IPS-NIHi7 (cell line): ENCODE measurements around the gene TREH.

Source experiments
- DNase-seq: peaks from one replicate; pipeline ENCODE4 v3.0.0; 2012; ENCODE audit warnings: mixed read lengths; ENCODE audit errors: extremely low spot score

Gene TREH

GRCh38 chr11:118666371-118666770 is 13.1 kb downstream of the TREH start:
- DNase-seq: no peak

DNA sequence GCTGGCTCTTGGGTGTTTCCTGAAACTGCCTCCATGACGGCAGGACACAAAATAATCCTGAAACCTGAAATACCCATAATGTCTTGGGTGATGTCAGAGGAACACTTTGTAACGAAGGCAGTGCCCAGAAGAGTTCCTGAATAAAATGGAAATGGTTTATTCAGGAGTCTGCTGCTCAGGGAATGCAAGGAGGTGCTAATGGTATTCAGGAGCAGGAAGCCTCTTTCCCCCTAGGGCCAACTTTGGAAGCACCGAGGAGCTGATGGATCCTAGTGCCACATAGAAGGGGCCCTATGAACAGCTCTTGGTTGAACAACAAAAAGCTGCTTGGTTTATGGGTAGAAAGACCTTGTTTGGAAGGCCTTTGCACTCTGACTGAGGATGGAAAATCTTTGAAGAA is 15.5 kb downstream of the TREH start:
- DNase-seq: no peak

DNA sequence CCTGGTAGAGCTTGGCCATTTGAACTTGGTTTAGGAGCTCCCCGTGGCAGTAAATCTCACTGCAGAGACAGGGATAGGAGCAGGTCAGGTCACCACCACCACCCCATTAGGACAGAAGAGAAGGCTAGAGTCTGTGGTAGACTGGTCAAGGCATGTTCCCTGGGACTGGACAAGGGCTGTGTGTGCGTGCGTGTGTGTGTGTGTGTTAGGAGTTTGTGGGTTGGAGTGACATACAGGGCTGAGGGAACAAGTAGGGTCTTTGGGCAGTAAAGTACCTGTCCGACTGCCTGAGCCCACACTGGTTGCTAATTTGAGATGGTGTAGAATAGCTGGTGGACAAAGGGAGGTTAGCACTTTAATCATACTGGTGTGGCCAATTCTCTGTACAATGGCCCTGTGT is 16.1 kb downstream of the TREH start:
- no peak for DNase-seq

GRCh38 chr11:118662401-118663271 is 16.8 kb downstream of the TREH start:
- DNase-seq: no peak

DNA sequence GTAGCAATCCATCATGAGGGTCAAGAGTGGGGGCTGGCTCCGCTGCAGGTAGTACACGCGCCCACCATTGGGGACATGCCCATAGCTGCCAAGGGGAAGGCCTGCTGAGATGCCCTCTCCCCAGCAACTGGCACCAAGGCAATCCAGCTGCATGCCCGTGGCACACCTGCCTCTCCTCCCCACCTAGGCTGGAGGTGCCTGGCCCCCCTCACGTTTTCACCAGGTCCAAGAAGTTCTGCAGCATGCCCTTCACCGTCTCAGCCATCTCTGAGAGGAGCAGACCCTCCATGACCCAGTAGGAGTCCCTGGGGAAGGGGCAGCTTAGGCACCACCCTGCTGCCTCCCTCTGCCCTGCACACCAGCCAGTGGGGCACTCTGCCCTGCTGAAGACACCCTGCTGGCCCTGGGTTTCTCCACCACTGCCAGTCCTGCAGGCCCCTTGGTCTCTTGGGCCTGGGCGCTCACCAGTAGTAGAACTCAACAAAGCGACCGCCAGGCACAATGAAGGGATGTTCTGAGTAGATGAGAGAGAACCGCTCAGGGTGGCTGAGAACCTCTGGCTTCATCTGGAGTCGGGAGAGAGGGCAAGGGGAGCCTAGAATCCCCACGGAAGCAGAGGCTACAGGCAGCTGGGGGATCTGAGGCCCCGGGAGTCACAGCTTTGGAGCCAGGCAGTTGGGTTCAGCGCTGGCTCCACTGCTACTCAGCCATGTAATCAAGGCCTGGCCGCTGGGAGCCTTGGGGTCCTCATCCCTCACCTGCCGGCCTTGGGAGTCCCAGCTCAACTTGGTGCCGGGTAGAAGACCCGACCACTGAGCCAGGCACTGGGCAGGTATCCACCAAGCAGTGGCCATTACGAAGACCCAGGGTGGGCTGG is 17.8 kb downstream of the TREH start:
- no peak for DNase-seq

DNA sequence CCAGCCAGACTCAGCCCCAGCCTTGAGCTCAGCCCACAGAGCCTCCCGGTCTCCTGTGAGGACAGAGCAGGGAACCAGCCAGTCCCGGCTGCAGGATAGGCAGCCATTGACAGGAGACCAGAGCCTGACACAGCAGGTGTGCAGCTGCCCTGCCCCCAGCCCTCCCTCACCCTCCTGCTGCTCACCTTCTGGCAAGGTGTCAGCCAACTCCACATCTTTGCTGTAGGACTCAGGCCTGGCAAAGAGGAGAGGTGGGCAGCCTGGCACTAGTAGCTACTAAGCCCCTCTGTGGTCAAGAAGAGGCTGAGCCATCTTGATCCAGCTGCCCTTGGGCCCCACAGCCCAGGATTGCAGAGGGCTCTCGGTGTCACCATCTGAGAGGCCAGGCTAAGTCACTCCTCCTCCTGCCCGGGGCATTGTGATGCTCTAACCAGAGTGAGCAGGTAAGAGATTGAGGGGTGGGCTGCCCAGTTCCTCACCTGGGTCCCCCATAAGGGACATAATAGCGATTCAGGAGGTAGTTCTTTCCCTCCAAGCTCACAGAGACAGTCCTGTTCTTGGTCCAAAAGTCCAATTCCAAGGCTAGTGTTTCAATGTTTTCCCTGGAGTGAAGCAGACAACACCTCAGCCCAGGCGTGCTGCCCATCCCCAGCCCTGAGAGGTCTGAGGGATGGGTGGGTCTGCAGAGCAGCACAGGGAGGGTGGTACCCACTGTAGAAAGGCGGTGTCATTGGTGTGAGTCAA is 18.6 kb downstream of the TREH start:
- no peak for DNase-seq

GRCh38 chr11:118659953-118660680 is 19.3 kb downstream of the TREH start:
- DNase-seq: no peak

DNA sequence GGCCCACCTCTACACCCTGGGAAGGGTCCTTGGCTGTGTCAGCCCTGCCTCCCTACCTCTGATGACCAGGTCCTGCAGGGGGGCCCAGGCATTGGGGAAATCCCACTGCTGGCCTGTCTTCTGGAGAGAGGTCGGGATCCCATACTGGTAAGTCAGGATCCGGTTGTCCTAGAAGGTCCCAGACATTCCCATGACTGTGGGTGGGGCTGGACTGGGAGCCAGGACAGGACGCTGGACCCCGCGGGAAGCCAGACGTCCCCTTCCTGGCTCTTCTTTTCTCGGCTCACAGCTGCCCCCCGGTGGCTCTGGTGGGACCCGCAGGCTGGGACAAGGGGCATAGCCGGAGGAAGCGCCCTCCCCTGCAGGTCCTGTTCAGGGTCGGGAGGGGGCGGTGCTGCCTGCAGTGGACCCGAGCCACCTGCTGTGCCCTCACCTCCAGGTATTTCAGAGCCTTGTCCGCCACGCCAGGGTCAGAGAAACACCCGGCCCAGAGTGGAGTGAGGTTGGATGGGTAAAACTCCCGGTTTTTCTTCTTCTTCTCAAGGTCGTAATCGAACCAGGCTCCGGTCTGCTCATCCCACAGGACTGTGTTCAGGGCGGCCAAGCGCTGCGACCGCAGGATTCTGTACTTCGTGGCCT is 20.0 kb downstream of the TREH start:
- peak; percentile 99 for DNase-seq

- peak; percentile 33 for DNase-seq
Measured at GRCh38 chr11:118658429-118659313, 20.8 kb downstream of the TREH start.

GRCh38 chr11:118657709-118658428 is 21.6 kb downstream of the TREH start:
- DNase-seq: no peak

- DNase-seq: no peak
Measured at GRCh38 chr11:118657238-118657637, 22.2 kb downstream of the TREH start.

DNA sequence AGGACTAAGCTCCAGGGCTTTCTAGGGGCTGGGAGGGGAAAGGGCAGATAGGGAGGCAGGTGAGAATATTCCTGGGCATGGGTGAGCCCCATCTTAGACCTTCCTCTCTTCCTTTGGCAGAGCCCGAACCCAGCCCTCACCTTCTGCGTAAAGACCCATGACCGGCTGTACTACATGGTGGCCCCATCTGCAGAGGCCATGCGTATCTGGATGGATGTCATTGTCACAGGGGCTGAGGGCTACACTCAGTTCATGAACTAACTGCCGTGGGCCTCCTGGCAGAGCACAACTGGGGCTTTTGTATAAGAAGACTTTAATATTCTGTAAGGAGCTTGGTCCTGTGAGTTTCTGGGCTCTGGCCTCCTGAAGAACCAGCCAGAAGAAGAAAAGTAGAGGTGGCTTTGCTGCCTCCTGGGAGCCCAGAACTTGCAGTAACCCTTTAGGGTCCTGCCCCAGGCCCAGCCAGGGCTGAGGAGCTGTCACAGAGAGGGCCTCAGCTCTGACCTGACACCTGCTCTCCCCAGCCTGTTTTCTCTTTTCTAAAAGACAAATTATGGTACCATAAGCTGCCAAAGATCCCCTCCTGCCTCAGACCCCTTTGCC is 22.8 kb downstream of the TREH start:
- no peak for DNase-seq

GRCh38 chr11:118655486-118656190 is 23.8 kb downstream of the TREH start:
- DNase-seq: no peak

DNA sequence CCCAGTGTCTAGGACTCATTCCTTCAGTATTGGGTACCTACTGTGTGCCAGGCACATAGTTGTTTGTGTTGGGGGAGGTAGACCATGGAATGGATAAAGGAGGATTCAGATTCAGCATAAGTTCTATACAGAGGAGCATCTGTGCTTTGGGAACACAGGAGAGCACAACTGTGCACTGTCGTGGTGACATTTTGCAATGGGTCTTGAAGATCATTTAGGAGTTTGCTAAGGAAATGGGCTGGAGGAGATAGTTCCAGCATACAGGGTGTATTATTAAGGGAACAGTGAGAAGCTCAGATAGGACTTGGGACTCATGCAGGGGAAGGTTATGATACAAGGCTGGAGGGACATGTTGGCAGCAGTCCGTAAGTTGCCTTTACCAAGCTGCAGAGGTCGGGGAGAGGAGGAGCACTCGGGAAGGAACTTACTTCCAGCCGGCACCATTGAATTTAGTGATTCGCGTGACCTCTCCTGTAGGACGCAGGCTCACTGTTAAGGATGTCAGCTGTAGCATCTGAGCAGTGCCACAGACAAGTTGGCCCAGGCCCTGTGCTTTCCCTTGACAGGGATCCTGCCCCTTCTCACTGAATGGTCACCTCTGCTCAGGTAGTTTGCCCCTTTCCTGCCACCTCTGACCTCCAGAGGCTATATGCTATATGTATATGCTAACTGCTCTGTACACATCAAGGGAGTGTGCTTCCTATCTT is 25.6 kb downstream of the TREH start:
- DNase-seq: no peak

DNA sequence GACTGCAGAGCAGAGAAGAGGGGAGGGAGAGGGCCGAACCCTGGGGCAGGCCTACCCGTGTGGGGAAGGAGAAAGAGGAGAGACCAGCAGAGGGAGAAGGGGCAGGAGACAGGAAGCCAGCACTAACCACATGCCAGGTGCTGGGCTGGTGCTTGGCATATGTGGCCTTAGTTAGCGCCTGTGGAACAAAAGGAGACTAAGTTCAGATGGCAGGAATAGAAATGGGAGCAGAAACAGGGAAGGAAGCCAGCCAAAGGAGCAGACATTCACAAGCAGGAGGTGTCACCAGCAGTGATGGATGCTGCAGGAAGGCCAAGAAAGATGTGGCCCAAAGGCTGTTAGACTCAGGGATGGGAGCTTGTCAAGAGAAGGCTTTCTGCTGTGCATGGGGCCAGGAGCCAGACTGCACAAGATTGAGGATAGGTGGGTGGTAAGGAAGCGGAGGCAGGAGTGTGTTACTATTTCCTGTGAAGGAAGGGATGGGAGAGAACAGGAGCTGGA is 26.7 kb downstream of the TREH start:
- no peak for DNase-seq

- no peak for DNase-seq
Measured at GRCh38 chr11:118651820-118652219, 27.6 kb downstream of the TREH start.

GRCh38 chr11:118650366-118650765 is 29.1 kb downstream of the TREH start:
- DNase-seq: no peak
